H1 (cell line): Measurements from ENCODE around the gene NEO1. TPM values are rescaled to one million over a fixed set of nuclear protein-coding genes. Genes with fewer than 3 reads are reported as not detected.

Source experiments
- CHD7 ChIP-seq: fragments of 300-600 bp; sonication (generic); IDR thresholded peaks from 2 replicates; pipeline ENCODE4 v1.7.1; 2012; ENCODE audit warnings: low read length, moderate library complexity, mild to moderate bottlenecking, inconsistent platforms; ENCODE audit not compliant: insufficient replicate concordance
- NRF1 ChIP-seq: IDR thresholded peaks from 2 replicates; pipeline ENCODE4 v1.6.1; 2011; ENCODE audit warnings: mild to moderate bottlenecking, low read depth, low read length, improper control_type of control experiment
- polyA plus RNA-seq, 7 experiments: library from polyadenylated mRNA; depleted of rRNA in 3 of 7; stranded (reverse) in 5 of 7; unstranded in 2 of 7; fragments of >200 nt in 5 of 7; fragments of 200-250 nt in 2 of 7; gene quantifications; 1 replicate in 5 of 7; 2 replicates in 1 of 7; 4 replicates in 1 of 7; pipeline versions ENCODE4 v1.2.1 to v1.2.3, GENCODE V29; 2011 to 2013; ENCODE audit warnings: missing spikeins in 2 of 7, mixed read lengths in 2 of 7
- total RNA-seq: library from RNA; stranded (reverse); fragmentation: NEBNext Ultra II Directional; extraction: Animal tissue kit (Norgen Biotek cat#: 25700); gene quantifications from 2 replicates; pipeline ENCODE4 v1.2.1, GENCODE V29; 2021

Gene NEO1
- total and polyA plus RNA-seq, 2 of the 8 experiments (the other 6 are each of a cell fraction or from before 2014, with no cell fraction given): 36.0 to 51.0 TPM

GRCh38 chr15:73139041-73139743 lies 86.9 kb downstream of the NEO1 start (continued):
- TF ChIP-seq CHD7 (no peak), NRF1 (no peak)
